DND-41 (cell line): ENCODE results near the gene MICAL3.
A peak's percentile ranks its signal among the peaks of the same experiment; 100 is the strongest.

Experiments used
- ATAC-seq: fragments of 200-7000 bp; cut with Tn5 transposase; 3 replicates; pipeline ENCODE4 v1.9.1; 2021; ENCODE audit warnings: low read depth; ENCODE audit not compliant: insufficient read depth
- DNase-seq: peaks from one replicate; pipeline ENCODE4 v3.0.0-alpha.2; 2020
- H2AFZ ChIP-seq: 2 replicates; pipeline ENCODE4 v1.6.0; 2012; ENCODE audit warnings: low read depth, low read length
- H3K27ac ChIP-seq: 2 replicates; pipeline ENCODE4 v1.5.1; 2012; ENCODE audit warnings: low read length, inconsistent platforms
- H3K27me3 ChIP-seq: fragments of 200-600 bp; sonication (generic); 2 replicates; pipeline ENCODE4 v1.6.0; 2012; ENCODE audit warnings: low read length, mild to moderate bottlenecking, inconsistent platforms; ENCODE audit not compliant: insufficient read depth, poor library complexity
- H3K36me3 ChIP-seq: 2 replicates; pipeline ENCODE4 v1.5.1; 2012; ENCODE audit warnings: low read length, inconsistent platforms; ENCODE audit not compliant: insufficient read depth
- H3K4me1 ChIP-seq: 2 replicates; pipeline ENCODE4 v1.5.1; 2012; ENCODE audit warnings: mild to moderate bottlenecking, low read length; ENCODE audit not compliant: insufficient read depth
- H3K4me2 ChIP-seq: 2 replicates; pipeline ENCODE4 v1.6.0; 2012; ENCODE audit warnings: mild to moderate bottlenecking, moderate library complexity, low read length, inconsistent platforms; ENCODE audit not compliant: insufficient read depth
- H3K4me3 ChIP-seq, 2 experiments: fragments of 200-600 bp in 1 of 2; shearing (Covaris generic) in 1 of 2; 2 replicates each; pipeline ENCODE4 v1.5.1; 2012 to 2016; ENCODE audit warnings: inconsistent platforms in 2 of 2, low read length in 2 of 2, mild to moderate bottlenecking in 2 of 2, low read depth in 1 of 2, moderate library complexity in 1 of 2
- H3K79me2 ChIP-seq: 2 replicates; pipeline ENCODE4 v1.6.0; 2012; ENCODE audit warnings: low read length, inconsistent platforms; ENCODE audit not compliant: insufficient read depth
- H3K9ac ChIP-seq: 2 replicates; pipeline ENCODE4 v1.6.0; 2012; ENCODE audit warnings: low read depth, mild to moderate bottlenecking, inconsistent platforms, low read length, moderate library complexity
- H3K9me3 ChIP-seq: 2 replicates; pipeline ENCODE4 v1.5.1; 2012; ENCODE audit warnings: low read length, moderate library complexity, mild to moderate bottlenecking, inconsistent platforms; ENCODE audit not compliant: insufficient read depth, severe bottlenecking
- H4K20me1 ChIP-seq: 2 replicates; pipeline ENCODE4 v1.6.0; 2012; ENCODE audit warnings: low read length; ENCODE audit not compliant: insufficient read depth
- EZH2 ChIP-seq: IDR thresholded peaks from 3 replicates; pipeline ENCODE4 v1.6.1; 2012; ENCODE audit warnings: borderline replicate concordance, low read depth, mild to moderate bottlenecking, moderate library complexity, low read length, inconsistent platforms; ENCODE audit not compliant: severe bottlenecking
- TF ChIP-seq, protein P1 (sequence below): IDR thresholded peaks from 2 replicates; pipeline ENCODE4 v1.5.1; 2012; ENCODE audit warnings: borderline replicate concordance, low read length, moderate library complexity, mild to moderate bottlenecking; ENCODE audit not compliant: poor library complexity, severe bottlenecking; ENCODE audit errors: extremely low read depth

The MICAL3 gene

DNA sequence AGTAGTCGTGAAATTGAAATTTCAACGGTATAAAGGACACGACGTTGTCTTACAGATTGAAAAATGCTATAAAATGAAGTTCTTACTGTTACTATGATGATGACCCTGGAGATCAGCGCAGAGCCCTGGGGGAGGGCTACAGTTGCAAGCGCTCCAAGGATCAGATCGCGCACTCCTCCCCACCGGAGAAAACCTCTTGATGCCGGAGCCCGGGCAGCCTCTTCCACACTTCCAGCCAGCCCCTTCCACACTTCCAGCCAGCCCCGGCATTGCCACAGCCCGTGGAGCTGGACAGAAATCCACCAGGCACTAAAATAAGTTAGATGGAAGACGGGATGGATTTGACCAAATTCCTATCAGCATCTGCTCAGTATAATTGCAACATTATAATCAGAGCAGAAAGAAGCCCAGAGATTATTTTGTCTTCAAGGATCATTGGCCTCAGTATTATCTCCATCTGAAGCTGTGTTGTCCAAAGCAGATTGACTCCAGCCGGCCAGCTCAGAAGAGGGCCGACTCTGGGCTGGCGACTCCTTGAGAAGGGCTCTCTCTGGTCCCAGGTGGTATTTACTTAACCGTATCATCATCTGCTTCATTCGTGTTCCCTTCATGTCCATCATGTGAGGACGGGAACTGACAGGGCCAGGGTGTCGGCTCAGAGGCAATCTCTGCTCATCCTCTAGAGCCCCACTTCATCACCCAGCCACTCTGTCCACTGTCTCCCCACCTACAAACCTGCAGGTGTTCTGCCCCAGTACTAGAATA lies 777 bp upstream of the MICAL3 start:
- Histone ChIP-seq H3K9ac (peak overlapping the region; percentile 53; the same call in 1 of the 2 replicates), H3K4me1 (peaks cover 23% of the 10 kb centered on the region), H4K20me1 (peaks cover 3% of the 10 kb centered on the region; the same call in 1 of the 2 replicates), H3K9me3 (no peaks in the 10 kb centered on the region), H3K79me2 (no peaks in the 10 kb centered on the region), H2AFZ (peak overlapping the region; percentile 57), H3K4me2 (peak overlapping the region; percentile 87), H3K4me3 (peak overlapping the region in 1 of 2 experiments; percentile 59; a peak in 2 of 4 replicates), H3K27me3 (peaks cover 31% of the 10 kb centered on the region), H3K27ac (no peak overlapping the region), H3K36me3 (no peaks in the 10 kb centered on the region)
- DNase-seq (no peak), ATAC-seq (no peak)
- TF ChIP-seq EZH2 = no peak
- TF ChIP-seq, protein P1, sequence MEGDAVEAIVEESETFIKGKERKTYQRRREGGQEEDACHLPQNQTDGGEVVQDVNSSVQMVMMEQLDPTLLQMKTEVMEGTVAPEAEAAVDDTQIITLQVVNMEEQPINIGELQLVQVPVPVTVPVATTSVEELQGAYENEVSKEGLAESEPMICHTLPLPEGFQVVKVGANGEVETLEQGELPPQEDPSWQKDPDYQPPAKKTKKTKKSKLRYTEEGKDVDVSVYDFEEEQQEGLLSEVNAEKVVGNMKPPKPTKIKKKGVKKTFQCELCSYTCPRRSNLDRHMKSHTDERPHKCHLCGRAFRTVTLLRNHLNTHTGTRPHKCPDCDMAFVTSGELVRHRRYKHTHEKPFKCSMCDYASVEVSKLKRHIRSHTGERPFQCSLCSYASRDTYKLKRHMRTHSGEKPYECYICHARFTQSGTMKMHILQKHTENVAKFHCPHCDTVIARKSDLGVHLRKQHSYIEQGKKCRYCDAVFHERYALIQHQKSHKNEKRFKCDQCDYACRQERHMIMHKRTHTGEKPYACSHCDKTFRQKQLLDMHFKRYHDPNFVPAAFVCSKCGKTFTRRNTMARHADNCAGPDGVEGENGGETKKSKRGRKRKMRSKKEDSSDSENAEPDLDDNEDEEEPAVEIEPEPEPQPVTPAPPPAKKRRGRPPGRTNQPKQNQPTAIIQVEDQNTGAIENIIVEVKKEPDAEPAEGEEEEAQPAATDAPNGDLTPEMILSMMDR = no peak

DNA sequence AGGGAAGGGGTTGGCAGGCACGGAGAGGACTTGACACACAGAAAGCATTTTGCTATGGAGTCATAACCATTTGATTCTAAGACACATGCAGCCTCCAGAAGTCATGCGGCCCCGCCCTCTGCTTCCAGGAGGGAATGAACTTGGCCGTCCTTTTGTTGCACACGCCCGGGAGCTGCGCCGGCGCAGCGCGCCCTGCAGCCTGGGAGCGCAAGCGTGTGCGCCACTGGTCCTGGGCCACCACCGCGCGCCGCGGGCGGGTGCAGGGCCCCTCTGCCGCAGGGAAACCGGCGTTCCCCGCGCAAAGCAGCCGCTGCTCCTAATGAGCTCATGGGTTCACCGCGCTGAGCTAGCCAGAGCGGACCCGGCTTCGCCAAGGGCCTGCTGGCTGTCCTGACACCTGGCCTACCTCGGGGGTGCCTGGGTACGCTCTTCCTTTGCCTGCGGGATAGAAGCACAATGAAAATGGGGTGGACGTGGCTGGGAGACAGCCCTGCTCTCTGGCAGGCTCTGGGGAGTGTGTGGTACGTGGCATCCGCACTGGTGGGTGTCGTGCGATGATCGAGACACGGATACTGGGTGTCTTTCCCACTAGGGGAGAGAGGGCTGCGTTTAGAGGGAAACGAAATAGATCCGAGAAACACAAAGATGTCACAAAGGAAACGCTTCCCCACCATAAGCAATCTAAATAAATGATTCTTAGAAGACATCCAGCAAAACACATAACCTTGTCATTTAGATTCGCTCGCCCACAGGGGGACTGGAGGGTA lies 669 bp downstream of the MICAL3 start:
- Histone ChIP-seq H3K4me1 (peaks cover 23% of the 10 kb centered on the region), H4K20me1 (peaks cover 3% of the 10 kb centered on the region; the same call in 1 of the 2 replicates), H3K79me2 (no peaks in the 10 kb centered on the region), H2AFZ (peak overlapping the region; percentile 57), H3K4me3 (peak overlapping the region; percentile 15 to 59; a peak in 3 of 4 replicates), H3K27ac (no peak overlapping the region), H3K4me2 (peak overlapping the region; percentile 87), H3K36me3 (no peaks in the 10 kb centered on the region), H3K27me3 (peaks cover 31% of the 10 kb centered on the region), H3K9me3 (no peaks in the 10 kb centered on the region), H3K9ac (peak overlapping the region; percentile 53)
- TF ChIP-seq, protein P1 = no peak
- peak; percentile 68 for TF ChIP-seq EZH2
- DNase-seq = peak; percentile 36
- ATAC-seq = peak; percentile 53

DNA sequence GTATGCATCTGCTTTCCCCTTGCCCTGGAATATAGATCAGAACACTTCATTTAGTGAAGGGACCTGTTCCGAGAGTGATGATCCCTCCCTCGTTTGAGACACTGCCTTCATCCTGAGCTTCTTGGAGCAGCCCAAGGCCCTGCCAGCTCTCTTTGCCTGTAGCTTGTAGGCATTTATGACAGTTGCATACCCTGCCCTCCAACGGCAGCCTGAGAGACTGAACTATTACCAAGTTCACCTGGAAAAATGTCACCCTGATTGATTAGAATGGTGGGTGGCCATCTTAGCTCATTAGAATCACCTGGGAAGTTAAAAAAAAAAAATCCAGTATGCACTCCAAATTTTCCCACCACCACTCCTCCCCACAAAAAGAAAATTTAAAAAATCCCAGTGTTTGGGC lies 1.5 kb downstream of the MICAL3 start:
- Histone ChIP-seq H3K27me3 (peaks cover 31% of the 10 kb centered on the region), H3K9me3 (no peaks in the 10 kb centered on the region), H3K36me3 (no peaks in the 10 kb centered on the region), H3K4me1 (peaks cover 23% of the 10 kb centered on the region), H3K79me2 (no peaks in the 10 kb centered on the region), H3K9ac (no peak overlapping the region), H2AFZ (no peak overlapping the region), H3K4me3 (no peak overlapping the region), H3K27ac (no peak overlapping the region), H4K20me1 (peaks cover 3% of the 10 kb centered on the region; the same call in 1 of the 2 replicates), H3K4me2 (no peak overlapping the region)
- ATAC-seq = no peak
- TF ChIP-seq, protein P1 = no peak
- TF ChIP-seq EZH2 = no peak
- DNase-seq = no peak
